HG02852 (cell line): ENCODE data around the gene MEN1.
"Not testable (repeated sequence)": the region's sequence is repeated elsewhere in the genome, so short reads cannot be mapped to it uniquely, and the experiment has no call there.

ENCODE experiments used
- ATAC-seq: cut with Tn5 transposase; IDR thresholded peaks from one replicate; pipeline ENCODE4 v1.9.1; 2021; ENCODE audit warnings: mild to moderate bottlenecking, moderate library complexity; ENCODE audit not compliant: unreplicated experiment

The MEN1 gene

DNA sequence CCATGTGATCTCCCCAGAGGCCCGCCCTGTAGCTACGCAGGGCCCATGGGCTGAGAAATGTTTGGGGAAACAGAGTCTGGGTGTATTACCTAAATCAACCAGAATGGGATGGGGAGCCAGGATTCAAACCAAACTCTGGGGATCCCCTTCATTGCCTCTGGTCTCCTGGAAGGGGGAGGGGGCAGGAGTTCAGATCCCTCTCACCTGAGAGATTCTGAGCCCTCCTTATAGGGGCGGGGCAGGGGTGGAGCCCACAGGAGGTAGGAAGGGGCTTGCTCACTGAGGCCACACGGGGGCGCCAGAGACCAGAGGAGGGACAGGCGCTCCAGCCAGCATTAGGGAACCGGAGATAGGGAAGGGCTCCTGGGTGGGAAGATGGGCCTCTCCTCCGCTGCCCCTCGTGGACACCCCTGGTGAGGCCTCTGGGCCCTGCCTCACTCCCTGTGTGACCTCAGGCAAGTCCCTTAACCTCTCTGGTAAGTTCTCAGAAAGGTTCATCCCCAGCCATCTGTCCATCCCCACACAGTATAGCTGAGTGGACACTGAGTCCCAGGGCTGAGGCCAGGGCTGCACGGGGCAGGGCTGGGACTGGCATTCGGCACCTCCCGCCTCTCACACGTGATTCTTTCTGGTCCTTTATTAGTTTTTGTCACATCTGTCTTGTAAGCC is 36.8 kb upstream of the MEN1 start:
- ATAC-seq: no peak

- ATAC-seq: not testable (repeated sequence)
These were observed 35.4 kb upstream of the MEN1 start for GRCh38 chr11:64845776-64846129.

DNA sequence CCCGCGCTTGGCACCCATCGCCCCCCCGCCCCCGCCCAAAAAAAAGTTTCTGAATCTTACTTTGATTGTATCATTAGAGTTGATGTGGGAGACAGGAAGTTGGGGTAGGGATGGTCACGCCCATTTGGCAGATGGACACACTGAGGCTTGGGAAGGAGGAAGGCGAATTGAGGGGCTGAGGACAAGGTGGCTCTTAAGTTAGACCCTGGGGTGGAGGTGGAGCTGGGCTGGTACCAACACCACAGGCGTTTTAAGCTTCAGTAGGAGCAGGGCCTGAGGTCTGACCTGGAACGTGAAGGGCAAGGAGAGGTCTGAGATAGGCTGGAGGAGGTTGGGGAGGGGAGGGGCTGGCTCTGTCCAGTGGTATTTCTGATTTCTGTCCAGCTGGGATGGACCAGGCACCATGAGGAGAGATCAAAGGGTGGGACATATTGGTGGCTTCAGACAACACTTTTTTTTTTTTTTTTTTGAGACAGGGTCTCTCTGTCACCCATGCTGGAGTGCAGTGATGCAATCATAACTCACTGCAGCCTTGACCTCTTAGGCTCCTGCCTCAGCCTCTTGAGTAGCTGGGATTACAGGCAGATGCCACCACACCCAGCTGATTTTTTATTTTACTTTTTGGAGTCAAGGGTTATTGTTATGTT is 34.9 kb upstream of the MEN1 start:
- no peak for ATAC-seq

GRCh38 chr11:64844330-64845128 is 34.2 kb upstream of the MEN1 start, which contains the start of gene CDC42BPG:
CDC42BPG (minus strand) TSS chr11:64844653; CDS start chr11:64844569, 84 bp downstream.
- no peak for ATAC-seq

- no peak for ATAC-seq
These were observed 33.5 kb upstream of the MEN1 start for GRCh38 chr11:64843686-64844329.

DNA sequence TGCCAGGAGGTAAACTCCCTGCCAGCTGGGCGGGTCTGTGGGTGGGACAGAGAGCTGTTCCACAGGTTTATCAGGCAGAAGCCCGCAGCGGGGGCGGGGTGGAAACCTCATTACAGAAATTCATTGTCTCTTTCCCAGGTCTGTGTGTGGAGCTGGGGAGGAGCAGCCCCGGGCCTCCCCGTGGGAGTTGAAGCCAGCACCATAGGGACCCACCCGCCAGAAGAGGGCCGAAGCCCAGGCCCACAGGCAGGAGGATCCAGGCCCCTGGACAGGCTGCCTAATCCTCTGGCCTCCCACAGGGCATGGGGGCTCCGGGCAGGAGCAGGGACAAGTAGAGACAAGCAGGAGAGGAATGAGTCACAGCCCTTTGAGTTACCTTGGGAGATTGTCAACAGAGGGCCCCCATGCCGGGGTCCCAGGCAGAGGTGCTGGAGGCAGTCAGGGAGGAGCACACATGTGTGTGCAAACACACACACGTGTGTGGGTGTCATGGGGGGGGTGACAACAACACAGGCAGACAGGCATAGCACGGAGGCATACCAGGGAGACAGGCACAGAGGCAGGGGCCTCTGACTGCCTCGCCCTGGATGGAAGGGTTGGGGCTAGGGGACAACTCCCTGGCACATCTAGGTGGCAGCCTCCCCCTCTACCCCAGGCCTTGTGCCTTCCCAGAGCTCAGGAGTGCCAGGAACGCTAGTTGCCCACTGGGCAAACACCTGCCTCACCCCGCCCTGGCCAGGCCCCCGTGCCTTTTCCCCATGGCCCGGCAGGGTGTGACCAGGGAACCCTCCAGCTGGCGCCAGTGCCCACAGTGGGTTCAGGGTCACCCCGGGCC is 32.7 kb upstream of the MEN1 start:
- ATAC-seq: no peak

DNA sequence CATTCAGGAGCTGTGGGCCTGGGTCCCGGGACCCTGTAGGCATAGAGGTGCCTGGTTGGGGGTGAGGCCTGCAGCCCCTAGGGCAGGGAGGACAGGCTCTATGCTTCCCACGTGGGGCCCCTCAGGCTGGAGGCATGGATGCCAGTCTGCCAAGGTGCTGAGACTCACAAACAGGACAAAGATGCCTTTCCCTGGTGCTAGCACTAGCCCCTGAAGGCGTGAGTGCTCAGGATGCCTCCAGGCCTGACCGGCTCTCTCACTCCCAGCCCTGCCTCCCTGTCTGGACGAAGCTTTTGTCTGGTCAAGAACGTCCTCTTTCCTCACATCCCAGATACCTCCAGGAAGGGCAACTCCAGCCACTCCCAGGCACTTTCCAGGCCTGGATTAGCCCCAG is 32.0 kb upstream of the MEN1 start:
- ATAC-seq: no peak

DNA sequence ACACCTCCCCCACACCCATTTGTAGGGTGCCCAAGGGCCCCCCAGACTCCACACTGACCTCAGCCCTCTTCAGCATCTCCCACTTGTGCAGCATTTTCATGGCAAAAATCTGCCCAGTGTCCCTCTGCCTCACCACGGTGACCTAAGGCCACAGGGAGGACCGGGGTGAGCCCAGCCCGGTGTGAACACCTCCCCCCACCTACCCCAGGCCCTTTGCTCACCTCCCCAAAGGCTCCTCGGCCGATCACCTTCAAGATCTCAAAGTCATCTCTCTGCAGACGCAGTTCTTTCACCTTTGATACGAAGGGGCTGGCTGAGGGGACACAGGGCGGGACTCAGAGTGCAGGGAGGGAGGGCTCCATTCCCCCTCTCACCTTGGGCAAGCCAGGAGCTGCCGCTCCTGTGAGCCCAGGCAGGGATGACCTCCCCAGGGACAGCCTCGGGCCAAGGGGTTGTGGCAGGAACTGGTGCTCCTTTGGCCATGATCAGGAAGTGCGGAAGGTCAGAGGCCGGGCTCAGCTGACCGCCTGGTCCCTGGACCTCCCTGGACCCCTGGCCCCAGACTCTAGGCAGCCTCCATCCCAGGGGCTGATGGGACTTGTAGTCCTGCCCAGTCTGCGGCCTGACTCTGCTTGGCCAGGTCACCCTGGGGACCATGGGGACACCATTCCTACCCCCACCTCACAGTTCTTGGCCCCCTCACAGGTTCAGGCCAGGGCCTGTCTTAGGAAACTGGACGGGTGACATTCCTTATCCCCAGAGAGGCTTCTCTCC is 31.4 kb upstream of the MEN1 start:
- no peak for ATAC-seq

- ATAC-seq: no peak
These were observed 29.8 kb upstream of the MEN1 start for GRCh38 chr11:64839887-64840782.

DNA sequence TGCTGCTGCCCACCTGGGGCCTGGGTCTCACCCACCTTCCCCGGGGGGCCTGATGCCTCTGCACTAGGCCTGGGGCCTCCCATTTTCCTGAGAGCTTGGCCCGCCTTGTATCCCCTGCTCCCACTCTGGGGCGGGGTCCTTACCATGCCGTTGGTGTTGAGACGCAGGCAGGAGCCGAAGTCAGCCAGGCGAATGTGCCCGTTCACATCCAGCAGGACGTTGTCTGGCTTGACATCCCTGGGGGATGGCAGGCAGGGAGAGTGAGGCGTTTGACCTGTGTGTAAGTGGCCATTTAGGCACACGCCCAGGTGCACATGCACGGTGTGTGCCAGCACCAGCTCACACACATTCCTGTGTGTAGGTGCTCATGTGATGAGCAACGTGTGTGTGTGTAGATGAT is 29.0 kb upstream of the MEN1 start:
- ATAC-seq: no peak

DNA sequence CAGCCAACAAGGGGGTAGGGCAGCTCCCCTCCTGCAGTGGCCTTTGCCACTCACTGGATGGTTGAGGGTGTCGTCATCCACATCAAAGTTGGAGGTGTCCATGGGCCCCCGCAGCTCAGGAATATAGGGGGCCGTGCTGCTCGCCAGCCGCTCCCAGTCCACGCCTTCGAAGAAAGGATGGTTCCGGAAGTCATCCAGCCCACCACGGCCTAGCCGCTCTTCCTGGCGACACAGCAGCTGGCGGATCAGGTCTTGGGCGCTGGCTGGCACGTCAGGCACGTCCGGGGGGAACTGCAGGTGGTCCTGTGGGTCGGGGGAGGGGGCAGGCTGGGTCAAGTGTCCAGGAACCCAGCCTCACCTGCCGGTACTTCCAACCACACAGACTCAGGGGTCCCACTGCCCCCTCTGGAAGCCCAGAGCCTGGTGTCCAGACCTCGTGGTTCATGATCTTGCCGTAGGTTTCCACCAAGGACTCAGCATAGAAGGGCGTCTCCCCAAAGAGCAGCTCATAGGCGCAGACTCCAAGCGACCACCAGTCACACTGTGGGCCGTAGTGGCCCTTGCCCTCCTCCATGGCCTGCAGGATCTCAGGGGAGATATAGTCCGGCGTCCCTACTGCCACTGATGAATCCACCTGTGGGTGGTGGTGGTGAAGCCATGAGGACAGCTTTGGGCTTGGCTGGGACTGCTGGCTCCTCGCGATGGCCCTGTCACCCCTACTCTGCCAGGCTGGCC is 28.4 kb upstream of the MEN1 start:
- no peak for ATAC-seq

DNA sequence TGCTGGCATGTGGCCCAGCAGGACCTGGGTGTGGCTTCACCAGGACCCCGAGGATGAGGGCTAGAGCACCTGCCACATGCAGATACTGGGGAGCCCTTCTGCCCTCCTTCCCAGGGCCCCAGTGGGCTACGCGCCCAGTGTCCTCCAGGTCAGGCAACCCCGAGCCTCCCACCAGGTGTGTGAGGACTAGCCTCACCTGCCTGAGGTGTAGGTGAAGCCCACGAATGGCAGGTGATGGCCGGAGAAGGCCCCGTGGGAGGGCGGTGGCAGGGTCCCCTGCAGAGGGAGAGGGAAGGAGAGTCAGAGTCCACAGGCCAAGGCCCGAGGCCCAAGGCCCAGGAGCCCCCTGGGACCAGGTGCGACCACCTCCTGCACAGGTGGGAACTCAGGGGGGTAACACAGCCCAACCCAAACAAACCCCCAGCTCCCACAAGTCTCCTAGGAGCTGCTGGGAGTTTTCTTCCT is 27.6 kb upstream of the MEN1 start:
- no peak for ATAC-seq

GRCh38 chr11:64836448-64837072 is 26.2 kb upstream of the MEN1 start:
- ATAC-seq: no peak

DNA sequence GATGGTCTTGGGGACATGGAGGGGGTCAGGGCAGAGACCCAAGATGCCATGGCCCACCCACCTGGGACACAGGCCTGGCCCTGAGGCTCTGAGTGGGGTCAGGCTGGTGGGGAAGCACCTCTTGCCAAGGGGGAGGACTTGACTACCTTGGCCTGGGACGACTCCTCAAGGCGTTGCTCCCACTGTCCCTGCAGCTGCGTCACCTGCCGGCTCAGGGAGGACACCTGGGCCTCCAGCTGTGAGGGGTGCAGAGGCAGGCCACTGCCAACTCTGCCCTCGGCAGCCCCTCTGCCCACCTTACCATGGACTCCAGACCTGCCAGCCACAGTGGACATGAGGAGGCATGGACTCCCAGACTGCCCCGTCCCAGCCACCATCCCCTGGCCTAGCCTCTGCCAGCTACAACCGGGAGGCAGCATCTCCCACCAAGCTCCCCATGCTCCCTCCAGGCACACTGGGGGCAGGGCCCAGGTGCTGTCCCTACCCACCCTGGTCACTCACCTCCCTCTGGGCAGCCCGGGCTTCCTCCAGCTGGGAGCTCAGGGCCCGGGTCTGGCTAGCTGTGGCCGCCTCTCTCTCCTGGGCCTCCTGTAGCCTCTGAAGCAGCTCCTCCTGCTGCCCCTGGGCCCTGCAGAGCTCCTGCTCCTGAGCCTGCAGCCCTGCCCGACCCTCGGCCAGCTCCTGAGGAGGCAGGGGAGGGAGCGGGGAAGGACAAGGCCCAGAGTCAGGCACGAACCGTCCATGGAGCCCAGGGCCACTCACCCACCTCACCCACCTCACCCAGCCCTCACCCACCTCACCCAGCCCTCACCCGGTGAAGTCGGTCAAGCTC is 25.5 kb upstream of the MEN1 start:
- ATAC-seq: no peak

- ATAC-seq: no peak
These were observed 24.6 kb upstream of the MEN1 start for GRCh38 chr11:64834723-64835615.
